ENCODE results near the gene ZW10.

DNA sequence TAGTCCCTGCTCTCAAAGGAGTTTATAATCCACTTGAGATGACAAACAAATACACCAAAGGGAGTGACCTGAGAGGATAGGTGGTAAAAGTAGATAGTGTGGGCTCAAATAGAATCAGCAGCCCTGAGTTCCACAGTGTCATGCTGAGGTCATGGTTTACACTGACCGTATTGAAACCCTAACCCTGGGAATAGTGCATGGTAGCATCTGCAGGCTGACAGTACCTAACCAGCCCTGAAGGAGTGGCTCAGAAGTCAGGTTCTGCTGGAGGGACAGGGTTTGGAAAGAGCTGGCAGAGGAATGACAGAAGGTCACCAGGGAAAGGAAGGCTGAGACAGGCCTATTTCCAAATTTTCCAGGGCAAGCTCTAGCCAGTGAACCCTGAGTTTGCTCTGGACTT is 58.2 kb downstream of the ZW10 start:
- no peak for TF ChIP-seq ZNF384 (IDR thresholded peaks at IDR 0.05)
- TF ChIP-seq BHLHE40 (IDR thresholded peaks at IDR 0.05; ENCODE audit: borderline replicate concordance) = no peak
- TF ChIP-seq SUZ12 (IDR thresholded peaks at IDR 0.05) = no peak
- TF ChIP-seq HDGF (IDR thresholded peaks at IDR 0.05; ENCODE audit: borderline replicate concordance) = no peak
- TF ChIP-seq CTBP1 (IDR thresholded peaks at IDR 0.05; ENCODE audit: borderline replicate concordance) = no peak
- no peak for TF ChIP-seq SP1 (IDR thresholded peaks at IDR 0.05)
